H9 (cell line): ENCODE measurements around the gene MT1X. TPM values are rescaled to one million over a fixed set of nuclear protein-coding genes. Genes with fewer than 3 reads are reported as not detected.

Experiments
- DNase-seq: peaks from one replicate; pipeline ENCODE4 v3.0.0-alpha.2; 2017
- H2AFZ ChIP-seq: one replicate; pipeline ENCODE4 v1.6.1; 2013; ENCODE audit warnings: mild to moderate bottlenecking, low read length, control low read depth, moderate library complexity
- H2AK5ac ChIP-seq: 2 replicates; pipeline ENCODE4 v1.6.1; 2013; ENCODE audit warnings: low read length, control low read depth, mixed read lengths; ENCODE audit not compliant: insufficient read length
- H2BK120ac ChIP-seq: one replicate; pipeline ENCODE4 v1.6.1; 2013; ENCODE audit warnings: low read depth, mild to moderate bottlenecking, low read length, control low read depth, inconsistent platforms; ENCODE audit not compliant: poor library complexity, severe bottlenecking
- H2BK12ac ChIP-seq: 2 replicates; pipeline ENCODE4 v1.6.1; 2013; ENCODE audit warnings: low read length, control low read depth, mixed read lengths, low read depth; ENCODE audit not compliant: insufficient read length
- H2BK15ac ChIP-seq: 2 replicates; pipeline ENCODE4 v1.6.1; 2013; ENCODE audit warnings: low read depth, low read length, control low read depth
- H2BK20ac ChIP-seq: one replicate; pipeline ENCODE4 v1.6.1; 2013; ENCODE audit warnings: low read depth, mild to moderate bottlenecking, low read length, control low read depth, inconsistent platforms; ENCODE audit not compliant: poor library complexity, severe bottlenecking
- H2BK5ac ChIP-seq: 2 replicates; pipeline ENCODE4 v1.6.1; 2013; ENCODE audit warnings: low read length, control low read depth, mixed read lengths; ENCODE audit not compliant: insufficient read length
- H3K14ac ChIP-seq: 2 replicates; pipeline ENCODE4 v1.6.1; 2013; ENCODE audit warnings: low read length, control low read depth; ENCODE audit not compliant: insufficient read depth
- H3K18ac ChIP-seq: 2 replicates; pipeline ENCODE4 v1.6.1; 2013; ENCODE audit warnings: low read depth, mild to moderate bottlenecking, mixed read lengths, low read length, control low read depth; ENCODE audit not compliant: insufficient read length
- H3K23ac ChIP-seq: 2 replicates; pipeline ENCODE4 v1.6.1; 2013; ENCODE audit warnings: low read length, control low read depth, mixed read lengths, low read depth; ENCODE audit not compliant: insufficient read length
- H3K23me2 ChIP-seq: 2 replicates; pipeline ENCODE4 v1.6.1; 2013; ENCODE audit warnings: low read depth, mild to moderate bottlenecking, mixed read lengths, low read length, control low read depth; ENCODE audit not compliant: insufficient read length, poor library complexity, severe bottlenecking
- H3K27ac ChIP-seq: 2 replicates; pipeline ENCODE4 v1.5.1; 2013; ENCODE audit warnings: low read length, control low read depth, mixed read lengths, low read depth; ENCODE audit not compliant: insufficient read length
- H3K27me3 ChIP-seq: 2 replicates; pipeline ENCODE4 v1.6.1; 2013; ENCODE audit warnings: low read length, control low read depth, inconsistent platforms; ENCODE audit not compliant: insufficient read depth
- H3K4ac ChIP-seq: 2 replicates; pipeline ENCODE4 v1.6.1; 2013; ENCODE audit warnings: low read depth, mild to moderate bottlenecking, control low read depth, inconsistent platforms, low read length, moderate library complexity
- H3K4me1 ChIP-seq: 2 replicates; pipeline ENCODE4 v1.6.1; 2013; ENCODE audit warnings: low read length, control low read depth, inconsistent platforms; ENCODE audit not compliant: insufficient read depth
- H3K4me2 ChIP-seq: 2 replicates; pipeline ENCODE4 v1.6.1; 2013; ENCODE audit warnings: low read length, control low read depth, mixed read lengths; ENCODE audit not compliant: insufficient read length, insufficient read depth
- H3K56ac ChIP-seq: 2 replicates; pipeline ENCODE4 v1.6.1; 2013; ENCODE audit warnings: low read depth, mild to moderate bottlenecking, mixed read lengths, low read length, control low read depth; ENCODE audit not compliant: insufficient read length
- H3K79me1 ChIP-seq: 2 replicates; pipeline ENCODE4 v1.6.1; 2013; ENCODE audit warnings: low read depth, mild to moderate bottlenecking, moderate library complexity, low read length, control low read depth, inconsistent platforms; ENCODE audit not compliant: insufficient read depth, poor library complexity, severe bottlenecking
- H3K79me2 ChIP-seq: 2 replicates; pipeline ENCODE4 v1.6.1; 2013; ENCODE audit warnings: low read length, control low read depth, inconsistent platforms; ENCODE audit not compliant: insufficient read depth
- H3K9ac ChIP-seq: 2 replicates; pipeline ENCODE4 v1.6.1; 2013; ENCODE audit warnings: low read length, control low read depth, mixed read lengths; ENCODE audit not compliant: insufficient read length; ENCODE audit errors: extremely low read depth
- H3K9me3 ChIP-seq: one replicate; pipeline ENCODE4 v1.6.1; 2013; ENCODE audit warnings: low read depth, low read length, inconsistent platforms; ENCODE audit not compliant: control insufficient read depth
- H3T11ph ChIP-seq: one replicate; pipeline ENCODE4 v1.6.1; 2013; ENCODE audit warnings: mild to moderate bottlenecking, low read length, control low read depth, inconsistent platforms
- H4K20me1 ChIP-seq: one replicate; pipeline ENCODE4 v1.6.1; 2013; ENCODE audit not compliant: control insufficient read depth, insufficient read length, insufficient read depth
- H4K5ac ChIP-seq: 2 replicates; pipeline ENCODE4 v1.6.1; 2013; ENCODE audit warnings: low read depth, mild to moderate bottlenecking, mixed read lengths, low read length, control low read depth; ENCODE audit not compliant: insufficient read length
- H4K8ac ChIP-seq: replicated peaks from 2 replicates; pipeline ENCODE4 v1.6.1; 2013; ENCODE audit warnings: low read length, control low read depth, mixed read lengths, low read depth; ENCODE audit not compliant: insufficient read length
- H4K91ac ChIP-seq: 2 replicates; pipeline ENCODE4 v1.6.1; 2013; ENCODE audit warnings: low read depth, mild to moderate bottlenecking, moderate library complexity, mixed read lengths, low read length, control low read depth; ENCODE audit not compliant: insufficient read length
- H3K27ac Mint-ChIP-seq, 3 experiments: 2 replicates in 2 of 3; 3 replicates in 1 of 3; pipeline ENCODE4 v1.8.0; 2020 to 2021; ENCODE audit warnings: mixed read lengths in 3 of 3, mild to moderate bottlenecking in 1 of 3, moderate library complexity in 1 of 3
- H3K27me3 Mint-ChIP-seq: 2 replicates; pipeline ENCODE4 v1.8.0; 2021; ENCODE audit warnings: low read depth, mild to moderate bottlenecking, moderate library complexity, mixed read lengths
- H3K36me3 Mint-ChIP-seq, 3 experiments: 2 replicates in 2 of 3; 3 replicates in 1 of 3; pipeline ENCODE4 v1.8.0; 2020 to 2021; ENCODE audit warnings: low read depth in 3 of 3, mixed read lengths in 3 of 3; ENCODE audit not compliant: insufficient read depth in 1 of 3
- H3K4me1 Mint-ChIP-seq, 2 experiments: 2 replicates each; pipeline ENCODE4 v1.8.0; 2020; ENCODE audit warnings: mixed read lengths in 2 of 2
- H3K4me3 Mint-ChIP-seq, 2 experiments: 2 replicates in 1 of 2; 3 replicates in 1 of 2; pipeline ENCODE4 v1.8.0; 2020 to 2021; ENCODE audit warnings: mild to moderate bottlenecking in 2 of 2, mixed read lengths in 2 of 2, moderate library complexity in 1 of 2
- H3K9me3 Mint-ChIP-seq, 2 experiments: 2 replicates in 1 of 2; 3 replicates in 1 of 2; pipeline ENCODE4 v1.8.0; 2020; ENCODE audit warnings: mild to moderate bottlenecking in 2 of 2, mixed read lengths in 2 of 2, moderate library complexity in 1 of 2
- CTCF ChIP-seq: fragments of 200-600 bp; sonication (generic); conservative IDR thresholded peaks from 3 replicates; pipeline ENCODE4 v1.8.0; 2021; ENCODE audit warnings: antibody characterized with exemption, mild to moderate bottlenecking
- WGBS: extraction: QIAGEN DNeasy Blood & Tissue Kit; methylation state at CpG from one replicate; pipeline ENCODE4 v1.1.7; 2013; ENCODE audit warnings: missing lambda C conversion rate, low lambda C conversion rate, mixed read lengths; ENCODE audit not compliant: insufficient read length; ENCODE audit errors: extremely low coverage; 5-methylcytosine and 5-hydroxymethylcytosine counted together
- total RNA-seq: library from RNA; stranded (reverse); gene quantifications from 2 replicates; pipeline ENCODE4 v1.2.1, GENCODE V29; 2021

The MT1X gene
- total RNA-seq, 1 experiment from 2014 or later: 32.1 TPM

- Histone ChIP-seq H3K9ac (no peak overlapping the region), H4K91ac (no peak overlapping the region), H4K5ac (no peak overlapping the region), H3K9me3 (no peaks in the 10 kb centered on the region), H2BK120ac (no peak overlapping the region), H2BK5ac (no peak overlapping the region), H3K79me1 (no peaks in the 10 kb centered on the region), H3K18ac (no peak overlapping the region), H3T11ph (no peak overlapping the region), H3K14ac (no peak overlapping the region), H3K4me2 (no peak overlapping the region), H3K27me3 (no peaks in the 10 kb centered on the region), H2BK15ac (no peak overlapping the region), H4K20me1 (no peaks in the 10 kb centered on the region), H4K8ac (no peak overlapping the region), H3K27ac (no peak overlapping the region), H3K4me1 (no peaks in the 10 kb centered on the region), H3K23me2 (peaks cover 11% of the 10 kb centered on the region), H3K4ac (no peak overlapping the region), H2AK5ac (no peak overlapping the region), H2BK20ac (no peak overlapping the region), H2BK12ac (no peak overlapping the region), H3K56ac (no peak overlapping the region), H2AFZ (no peak overlapping the region), H3K23ac (no peak overlapping the region), H3K79me2 (peaks cover 9% of the 10 kb centered on the region; the same call in 1 of the 2 replicates)
- Mint-ChIP-seq H3K9me3 (no peaks in the 10 kb centered on the region), H3K36me3 (no peaks in the 10 kb centered on the region), H3K27me3 (peaks cover 4% of the 10 kb centered on the region), H3K4me1 (peaks cover 15 to 16% of the 10 kb centered on the region in 2 experiments), H3K27ac (no peak overlapping the region), H3K4me3 (no peak overlapping the region)
- WGBS: no CpG with 5 or more reads among the region's 2 CpGs
- no peak for TF ChIP-seq CTCF
- no peak for DNase-seq
These were observed 44.0 kb downstream of the MT1X start for GRCh38 chr16:56726283-56726682.
